T-helper 2 cell treated with Interferon-gamma antibody and Interleukin-4, amounts not matched to agents 100 ng/mL and 5 ng/mL, for 36 hours (primary cell): ENCODE results near the gene SIGLEC14. TPM values are rescaled to one million over a fixed set of nuclear protein-coding genes. Genes with fewer than 3 reads are reported as not detected.

Experiments
- total RNA-seq: library from RNA; stranded (reverse); gene quantifications from 2 replicates; pipeline ENCODE4 v1.2.3, GENCODE V29; 2022

SIGLEC14 gene
- total RNA-seq, 1 donor from 2014 or later = not detected

Other genes with a start within 250 kb of the SIGLEC14 start
- gene SIGLEC10, start 229.2 kb downstream of the SIGLEC14 start, total RNA-seq = 4.8 and 5.0 TPM in 2 replicates
- gene SIGLEC8, start 188.4 kb downstream of the SIGLEC14 start, total RNA-seq = not detected in 2 replicates
- gene CEACAM18, start 168.3 kb downstream of the SIGLEC14 start, total RNA-seq = not detected in 2 replicates
- 1.1 and 1.4 TPM in 2 replicates for gene SIGLEC12, start 145.0 kb downstream of the SIGLEC14 start, total RNA-seq
- 1.2 and 2.0 TPM in 2 replicates for gene SIGLEC6, start 115.2 kb downstream of the SIGLEC14 start, total RNA-seq
- 10.2 and 12.0 TPM in 2 replicates for gene ZNF175, start 75.5 kb downstream of the SIGLEC14 start, total RNA-seq
- gene SIGLEC5, start 16.4 kb downstream of the SIGLEC14 start, total RNA-seq = not detected in 2 replicates
- gene SPACA6, start 46.5 kb upstream of the SIGLEC14 start, total RNA-seq = 3.5 and 7.6 TPM in 2 replicates
- gene HAS1, start 77.2 kb upstream of the SIGLEC14 start, total RNA-seq = not detected in 2 replicates
- gene FPR1, start 105.1 kb upstream of the SIGLEC14 start, total RNA-seq = not detected in 2 replicates
- not detected in 2 replicates for gene FPR2, start 114.4 kb upstream of the SIGLEC14 start, total RNA-seq
- not detected in 2 replicates for gene FPR3, start 148.3 kb upstream of the SIGLEC14 start, total RNA-seq
- gene ZNF577, start 241.1 kb upstream of the SIGLEC14 start, total RNA-seq = 7.5 and 8.4 TPM in 2 replicates